Transverse colon (tissue), 4 donors: ENCODE results near the gene TRAM2. TPM values are rescaled to one million over a fixed set of nuclear protein-coding genes. Genes with fewer than 3 reads are reported as not detected.

Source experiments
- DNase-seq: peaks from one replicate; pipeline ENCODE4 v3.0.0-alpha.2; 2019
- H3K27ac ChIP-seq, 4 donors: fragments of 200-600 bp; sonication (generic); 2 replicates each; pipeline ENCODE4 v1.5.1; 2016 to 2018; ENCODE audit warnings: inconsistent platforms in 4 of 4
- H3K27me3 ChIP-seq: fragments of 200-600 bp; sonication (generic); 2 replicates; pipeline ENCODE4 v1.5.1; 2017; ENCODE audit warnings: inconsistent platforms
- H3K36me3 ChIP-seq, 4 donors: fragments of 200-600 bp; sonication (generic); 2 replicates each; pipeline ENCODE4 v1.5.1; 2017 to 2019; ENCODE audit warnings: inconsistent platforms in 4 of 4
- H3K4me1 ChIP-seq, 4 donors: fragments of 200-600 bp; sonication (generic); 2 replicates each; pipeline ENCODE4 v1.5.1; 2017 to 2020; ENCODE audit warnings: inconsistent platforms in 4 of 4
- H3K4me3 ChIP-seq, 4 donors: fragments of 200-600 bp; sonication (generic); 1 replicate in 1 of 4; 2 replicates in 3 of 4; pipeline versions ENCODE4 v1.5.1 to v1.6.1; 2017 to 2019; ENCODE audit warnings: inconsistent platforms in 4 of 4
- H3K9me3 ChIP-seq, 2 donors: fragments of 200-600 bp; sonication (generic); 2 replicates each; pipeline ENCODE4 v1.5.1; 2017 to 2019; ENCODE audit warnings: inconsistent platforms in 2 of 2
- CTCF ChIP-seq, 5 experiments: fragments of 200-600 bp in 3 of 5; fragments of 450-650 bp in 2 of 5; sonication (generic) in 3 of 5; IDR thresholded peaks; 1 replicate in 2 of 5; 2 replicates in 3 of 5; pipeline ENCODE4 v1.5.1; 2016 to 2017; ENCODE audit warnings: antibody characterized with exemption in 5 of 5, inconsistent platforms in 3 of 5, mild to moderate bottlenecking in 2 of 5, moderate library complexity in 1 of 5
- EP300 ChIP-seq: sonication (generic); formaldehyde crosslinking; IDR thresholded peaks from one replicate; pipeline ENCODE4 v1.6.1; 2017; ENCODE audit warnings: antibody characterized with exemption, low read depth
- POLR2A ChIP-seq: fragments of 450-650 bp; IDR thresholded peaks from one replicate; pipeline ENCODE4 v1.6.1; 2016; ENCODE audit warnings: antibody characterized with exemption, mild to moderate bottlenecking, moderate library complexity
- POLR2AphosphoS5 ChIP-seq, 3 donors: sonication (generic); formaldehyde crosslinking; IDR thresholded peaks; one replicate each; pipeline ENCODE4 v1.6.1; 2016; ENCODE audit warnings: antibody characterized with exemption in 3 of 3
- WGBS, 2 donors: methylation state at CpG; one replicate each; pipeline ENCODE4 v1.1.5; 2018; ENCODE audit warnings: low coverage in 1 of 2; 5-methylcytosine and 5-hydroxymethylcytosine counted together
- in situ Hi-C, 4 donors: fragments of 200-750 bp; cut with MboI; loops; one replicate each; pipeline versions ENCODE4 v1.15.0 to v1.15.1; 2017; ENCODE audit warnings: low sequenced_read_pairs in 3 of 4, low pct_ligation_motif_present in 1 of 4, low pct_unique_long_range_greater_than_20kb in 1 of 4
- intact Hi-C: fragments of 100-400 bp; cut with DNase I; formaldehyde crosslinking; loops from one replicate; pipeline ENCODE4 v1.15.1; 2023; ENCODE audit warnings: low total_unique reads
- total RNA-seq, 4 donors: library from RNA; depleted of rRNA; stranded (reverse); fragments of >200 nt; gene quantifications; one replicate each; pipeline ENCODE4 v1.1.0, GENCODE V29; 2016

The TRAM2 gene
- total RNA-seq, 4 donors from 2014 or later = 8.4 to 15.4 (median 11.7) TPM

GRCh38 chr6:52514514-52514913, 62.3 kb downstream of the TRAM2 start:
- H3K27me3 ChIP-seq = no peaks in the 10 kb centered on the region
- TF ChIP-seq EP300 (no peak), POLR2AphosphoS5 (IDR thresholded peaks at IDR 0.05) (peak in 1 of 3 donors; percentile 19), POLR2A (no peak), CTCF (IDR thresholded peaks at IDR 0.05) (no peak)
- DNase-seq = no peak
- H3K36me3 ChIP-seq = peaks cover 0 to under 1% (median 0%) of the 10 kb centered on the region in 4 donors
- H3K9me3 ChIP-seq = no peaks in the 10 kb centered on the region
- peaks cover 14 to 38% (median 26%) of the 10 kb centered on the region in 4 donors for H3K4me1 ChIP-seq
- H3K27ac ChIP-seq = peak overlapping the region; percentile 76 to 86 (median 80)
- no peak overlapping the region for H3K4me3 ChIP-seq
- in situ Hi-C loops (no loop called here), intact Hi-C loops (no loop called here)
- 55 to 93% methylated on average over 3 to 7 of the region's 7 CpGs for WGBS, 2 donors

- intact Hi-C loops = no loop called here
- no peaks in the 10 kb centered on the region for H3K9me3 ChIP-seq
- in situ Hi-C loops = no loop called here
- no peaks in the 10 kb centered on the region for H3K27me3 ChIP-seq
- no peak overlapping the region for H3K4me3 ChIP-seq
- TF ChIP-seq CTCF (IDR thresholded peaks at IDR 0.05) (no peak), POLR2A (no peak), EP300 (no peak), POLR2AphosphoS5 (IDR thresholded peaks at IDR 0.05) (no peak)
- peaks cover 0 to 7% (median 1%) of the 10 kb centered on the region in 4 donors for H3K36me3 ChIP-seq
- WGBS, 2 donors = 83 to 98% methylated on average over 4 of the region's 4 CpGs
- peak overlapping the region; percentile 76 to 86 (median 80) for H3K27ac ChIP-seq
- peaks cover 14 to 38% (median 26%) of the 10 kb centered on the region in 4 donors for H3K4me1 ChIP-seq
- no peak for DNase-seq
Observed at GRCh38 chr6:52513896-52514295, 63.0 kb downstream of the TRAM2 start.

- in situ Hi-C loops (no loop called here), intact Hi-C loops (no loop called here)
- H3K36me3 ChIP-seq = peaks cover 0 to 11% (median 2%) of the 10 kb centered on the region in 4 donors
Observed at GRCh38 chr6:52513464-52513863, 63.4 kb downstream of the TRAM2 start.

GRCh38 chr6:52512199-52512598, 64.7 kb downstream of the TRAM2 start:
- intact Hi-C loops (no loop called here), in situ Hi-C loops (no loop called here)
- peak overlapping the region; percentile 76 to 86 (median 80) for H3K27ac ChIP-seq
- DNase-seq = peak; percentile 22
- peaks cover 0 to 11% (median 5%) of the 10 kb centered on the region in 4 donors for H3K36me3 ChIP-seq
- 76% methylated on average over 4 of the region's 4 CpGs; no CpG with 5 or more reads in 1 of the 2 donors for WGBS, 2 donors
- H3K9me3 ChIP-seq = no peaks in the 10 kb centered on the region
- H3K27me3 ChIP-seq = no peaks in the 10 kb centered on the region
- H3K4me3 ChIP-seq = no peak overlapping the region
- TF ChIP-seq POLR2AphosphoS5 (IDR thresholded peaks at IDR 0.05) = peak in 1 of 3 donors; percentile 14
- TF ChIP-seq EP300 = no peak
- H3K4me1 ChIP-seq = peaks cover 5 to 23% (median 14%) of the 10 kb centered on the region in 4 donors

More at GRCh38 chr6:52513464-52513863, 63.4 kb downstream of the TRAM2 start:
- Histone ChIP-seq H3K4me1 (peaks cover 13 to 34% (median 22%) of the 10 kb centered on the region in 4 donors), H3K4me3 (no peak overlapping the region), H3K27me3 (no peaks in the 10 kb centered on the region), H3K9me3 (no peaks in the 10 kb centered on the region), H3K27ac (peak overlapping the region; percentile 76 to 86 (median 80))
- WGBS, 2 donors = 45 to 74% methylated on average over 2 of the region's 2 CpGs
- TF ChIP-seq POLR2A (no peak), EP300 (no peak), POLR2AphosphoS5 (IDR thresholded peaks at IDR 0.05) (no peak), CTCF (IDR thresholded peaks at IDR 0.05) (no peak)
- DNase-seq = no peak
